NCI-H1694 (cell line): ENCODE data around the gene LHX6.

Experiments
- DNase-seq: peaks from one replicate; lab custom pipeline; 2025; lab: John Stamatoyannopoulos, UW

LHX6 gene

GRCh38 chr9:122234022-122234748 lies 5.4 kb upstream of the LHX6 start:
- no peak for DNase-seq

- no peak for DNase-seq
Measured at GRCh38 chr9:122232796-122233306, 4.1 kb upstream of the LHX6 start.

DNA sequence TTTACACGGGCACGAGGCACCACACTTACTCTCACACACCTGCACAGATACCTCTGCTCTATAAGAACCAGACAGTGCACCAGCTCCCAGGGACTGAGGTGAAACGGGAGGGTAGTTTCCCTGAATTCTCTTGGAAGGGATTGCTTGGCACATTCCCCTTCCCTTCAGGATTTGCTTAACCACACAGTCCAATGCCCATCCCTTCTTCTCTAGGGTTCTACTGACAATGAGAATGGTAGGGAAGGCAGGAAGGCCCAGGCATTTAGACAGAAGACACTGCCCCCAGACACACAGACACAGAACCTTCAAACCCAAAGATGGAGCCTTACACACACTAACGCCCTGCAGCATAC lies 704 bp upstream of the LHX6 start:
- no peak for DNase-seq

DNA sequence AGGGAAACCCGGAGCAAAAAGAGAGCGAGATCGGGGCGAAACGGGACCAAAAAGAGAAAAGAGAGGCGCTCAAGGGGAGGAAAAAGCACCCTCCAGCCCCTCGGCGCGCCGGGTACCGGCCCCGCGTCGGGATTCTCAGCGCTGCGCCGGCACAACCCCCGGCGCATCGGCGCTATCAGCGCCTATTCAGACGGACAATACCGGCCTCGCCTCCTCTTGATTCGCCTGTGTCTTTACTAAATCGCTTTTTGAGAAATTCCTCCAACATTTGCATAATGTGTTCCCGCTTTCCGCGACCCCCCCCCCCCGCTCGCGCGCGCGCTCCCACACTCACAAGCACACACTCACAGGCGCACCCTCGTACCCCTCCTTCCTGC lies 578 bp downstream of the LHX6 start:
- DNase-seq: no peak

DNA sequence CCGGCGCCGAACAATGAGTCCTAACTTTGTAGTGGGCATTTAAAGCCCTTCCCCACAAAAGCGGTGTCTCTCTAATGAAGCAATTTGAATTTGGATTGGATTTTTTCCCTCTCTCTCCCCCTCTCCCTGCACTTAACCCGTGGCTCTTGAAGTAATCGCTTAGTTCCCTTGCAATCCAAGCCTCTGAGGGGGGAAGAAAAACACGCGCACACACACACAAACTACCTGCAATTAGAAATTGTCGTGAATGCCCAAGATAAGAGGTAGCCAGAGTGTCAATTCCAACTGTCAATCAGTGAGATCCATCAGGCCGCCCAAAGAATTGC lies 1.2 kb downstream of the LHX6 start:
- no peak for DNase-seq

GRCh38 chr9:122226758-122227574 lies 1.8 kb downstream of the LHX6 start:
- DNase-seq: no peak

- DNase-seq: no peak
Measured at GRCh38 chr9:122226142-122226757, 2.5 kb downstream of the LHX6 start.

GRCh38 chr9:122225312-122226141 lies 3.2 kb downstream of the LHX6 start:
- DNase-seq: no peak

DNA sequence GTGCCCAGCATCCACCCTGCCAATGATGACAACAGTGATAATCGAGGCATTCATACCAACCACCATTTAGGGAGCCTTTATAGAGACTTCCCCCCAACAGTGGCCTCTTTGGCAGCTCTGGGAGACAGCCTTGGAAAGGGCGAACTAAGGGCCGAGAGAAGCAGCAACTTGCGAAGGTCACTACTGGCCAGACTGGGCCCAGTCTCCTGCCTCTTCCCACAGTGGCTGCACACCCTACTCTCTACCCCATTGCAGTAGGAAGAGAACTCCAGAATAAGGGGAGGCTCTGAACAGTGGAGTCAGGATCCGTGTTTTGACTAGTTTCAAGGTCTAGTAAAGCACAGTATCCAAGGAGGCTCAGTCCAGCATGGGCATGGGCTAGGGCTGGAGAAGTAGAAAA lies 5.3 kb downstream of the LHX6 start:
- DNase-seq: no peak

DNA sequence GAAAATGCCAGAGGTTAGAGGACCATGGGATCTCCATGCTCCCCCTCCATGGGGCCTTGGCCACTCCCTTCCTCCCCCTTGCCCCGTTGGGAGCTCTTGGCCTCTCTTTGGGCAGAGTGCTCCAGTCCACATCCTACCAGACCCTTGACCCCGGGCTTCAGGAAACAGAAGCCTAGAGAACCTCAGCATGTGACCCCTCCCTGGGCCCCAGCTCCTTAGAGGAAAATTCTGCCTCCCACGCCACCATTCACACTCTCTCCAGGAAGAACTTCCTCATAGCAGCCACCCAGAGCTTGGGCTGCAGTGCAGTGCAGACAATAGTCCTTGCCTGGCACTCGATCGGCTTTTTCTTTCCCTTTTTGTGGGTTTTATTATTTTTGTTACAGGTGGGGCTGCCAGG lies 6.0 kb downstream of the LHX6 start:
- DNase-seq: no peak

DNA sequence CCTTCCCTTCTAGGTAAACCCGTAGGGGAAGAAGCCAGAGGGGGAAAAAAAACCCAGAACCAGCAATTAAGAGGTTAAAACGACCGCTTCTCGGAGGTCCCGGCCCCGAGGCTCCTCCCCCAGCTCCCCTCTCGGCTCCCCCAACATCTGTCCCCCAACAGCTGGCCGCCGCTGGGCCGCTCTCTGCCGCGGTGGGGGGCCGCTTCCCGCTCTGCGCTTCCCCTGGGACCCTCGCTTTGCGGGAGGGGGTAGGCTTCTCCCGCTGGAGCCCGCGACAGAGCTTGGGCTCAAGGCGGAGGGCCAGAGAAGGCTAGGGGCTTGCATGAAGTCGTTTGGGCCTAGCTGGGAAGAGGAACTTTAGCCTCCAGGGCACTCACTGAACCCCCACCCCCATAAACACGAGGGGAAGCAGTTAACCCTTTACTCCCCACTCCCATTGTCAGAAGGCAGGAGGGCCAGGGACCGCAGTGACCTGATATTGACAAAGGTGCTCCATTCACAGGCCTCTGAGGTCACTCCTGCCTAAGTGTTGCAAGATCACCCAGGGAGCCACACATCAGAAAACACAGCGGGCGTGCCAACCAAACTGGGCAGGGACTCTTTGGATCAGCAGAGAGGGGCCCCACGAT lies 7.5 kb downstream of the LHX6 start:
- DNase-seq: no peak

DNA sequence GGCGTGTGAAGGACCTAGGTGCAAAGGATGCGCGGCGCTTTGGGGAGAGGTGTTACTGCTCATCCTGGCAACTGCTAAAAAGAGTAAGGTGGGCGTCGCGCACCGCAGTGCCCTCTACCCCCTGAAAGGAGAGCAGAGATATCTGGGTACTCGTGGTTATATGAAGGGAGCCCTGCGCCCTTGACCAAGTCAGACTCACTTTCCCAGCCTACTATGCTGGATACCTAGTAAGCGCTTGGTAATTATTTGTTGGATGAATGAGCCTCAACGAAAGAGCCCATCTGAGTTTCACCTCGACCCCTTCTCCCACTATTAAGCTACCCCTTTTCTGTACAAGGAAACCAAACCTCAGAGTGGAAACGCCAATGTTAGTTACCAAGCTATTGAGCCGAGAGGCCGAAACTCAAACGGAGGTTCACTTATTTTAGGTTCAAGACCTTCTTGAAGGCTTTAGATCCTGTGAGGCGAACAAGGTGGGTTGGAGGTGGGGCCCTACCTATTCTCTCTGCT lies 8.0 kb downstream of the LHX6 start:
- DNase-seq: no peak

DNA sequence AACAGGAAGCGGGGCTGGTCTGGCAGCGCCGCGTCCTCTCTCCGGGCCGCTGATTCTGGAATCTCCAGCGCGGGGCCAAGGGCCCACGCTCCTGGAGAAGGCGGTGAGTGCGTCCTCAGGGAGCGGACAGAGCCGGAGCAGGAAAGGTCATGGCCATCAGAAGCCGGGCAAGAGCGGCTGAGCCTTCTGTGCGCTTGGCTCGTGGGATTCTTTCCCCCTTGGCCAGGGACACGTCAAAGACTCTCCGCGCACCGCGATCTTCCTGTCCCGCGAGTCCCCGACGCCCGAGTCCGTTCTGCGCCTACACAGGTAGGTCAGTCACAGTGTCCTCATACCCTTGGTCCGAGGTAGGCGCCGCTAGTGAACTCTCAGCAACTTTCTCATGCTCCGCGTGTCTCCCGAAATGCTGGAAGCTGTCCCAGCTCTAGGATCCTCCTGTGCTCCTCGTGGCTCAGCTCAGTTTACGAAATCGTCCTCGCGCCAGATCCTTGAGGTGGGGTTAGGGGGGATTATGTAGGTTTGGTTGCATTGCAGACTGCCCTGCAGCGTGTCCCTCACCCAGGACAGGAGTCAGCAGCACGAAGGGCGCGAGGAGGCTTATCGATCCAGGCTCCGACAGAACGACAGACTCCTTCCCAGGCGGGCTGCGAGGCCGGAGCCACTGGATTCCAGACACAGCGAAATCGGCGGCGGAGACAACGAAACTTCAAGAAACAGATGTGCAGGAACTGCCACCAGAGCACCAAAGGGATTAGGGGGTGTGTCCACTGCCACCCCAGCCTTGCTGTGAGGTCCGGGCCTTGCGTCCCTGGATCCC lies 8.7 kb downstream of the LHX6 start:
- no peak for DNase-seq

DNA sequence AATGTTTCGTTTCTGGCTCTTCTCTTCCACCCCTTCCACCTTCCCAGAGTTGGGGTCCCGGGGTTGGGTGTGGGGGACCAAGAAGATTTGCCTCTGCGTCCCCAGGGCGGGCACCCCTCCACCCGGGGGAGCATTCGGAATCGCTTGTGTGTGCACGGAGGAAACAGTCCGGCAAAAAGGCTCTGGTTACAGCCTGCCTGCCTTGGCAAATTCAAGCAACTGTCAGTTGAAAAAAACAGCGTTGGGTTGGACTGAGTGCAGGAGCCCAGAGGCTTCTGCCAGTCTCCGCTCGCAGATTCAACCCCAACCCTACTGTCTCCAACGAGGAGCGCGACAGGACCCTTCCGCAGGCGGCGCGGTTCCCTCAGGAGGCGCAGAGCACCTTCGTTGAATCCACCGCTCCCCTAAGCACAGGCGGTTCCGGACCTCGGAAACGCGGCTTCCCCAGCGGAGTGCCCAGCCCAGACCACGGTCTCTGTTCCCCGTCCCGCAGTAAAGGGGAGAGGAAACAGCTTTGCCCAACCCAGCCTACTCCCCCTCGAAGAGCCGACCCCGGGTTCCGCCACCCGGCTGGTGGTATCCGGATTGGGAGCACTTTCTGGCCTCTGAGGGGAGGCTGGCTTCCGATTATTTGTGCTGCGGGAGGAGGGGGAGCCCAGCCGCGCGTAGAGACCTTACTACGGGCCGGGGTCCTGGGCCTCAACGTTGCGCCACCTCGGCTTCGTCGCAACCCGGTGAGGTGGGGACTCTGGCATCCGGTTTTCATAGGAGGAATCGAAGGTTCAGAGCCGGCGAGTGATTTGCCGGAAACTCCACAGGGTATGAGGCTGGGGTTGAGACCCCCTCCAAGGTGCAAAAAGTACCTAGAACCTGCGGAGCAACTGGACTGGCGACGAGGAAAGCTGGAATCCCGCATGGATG lies 9.6 kb downstream of the LHX6 start:
- no peak for DNase-seq

DNA sequence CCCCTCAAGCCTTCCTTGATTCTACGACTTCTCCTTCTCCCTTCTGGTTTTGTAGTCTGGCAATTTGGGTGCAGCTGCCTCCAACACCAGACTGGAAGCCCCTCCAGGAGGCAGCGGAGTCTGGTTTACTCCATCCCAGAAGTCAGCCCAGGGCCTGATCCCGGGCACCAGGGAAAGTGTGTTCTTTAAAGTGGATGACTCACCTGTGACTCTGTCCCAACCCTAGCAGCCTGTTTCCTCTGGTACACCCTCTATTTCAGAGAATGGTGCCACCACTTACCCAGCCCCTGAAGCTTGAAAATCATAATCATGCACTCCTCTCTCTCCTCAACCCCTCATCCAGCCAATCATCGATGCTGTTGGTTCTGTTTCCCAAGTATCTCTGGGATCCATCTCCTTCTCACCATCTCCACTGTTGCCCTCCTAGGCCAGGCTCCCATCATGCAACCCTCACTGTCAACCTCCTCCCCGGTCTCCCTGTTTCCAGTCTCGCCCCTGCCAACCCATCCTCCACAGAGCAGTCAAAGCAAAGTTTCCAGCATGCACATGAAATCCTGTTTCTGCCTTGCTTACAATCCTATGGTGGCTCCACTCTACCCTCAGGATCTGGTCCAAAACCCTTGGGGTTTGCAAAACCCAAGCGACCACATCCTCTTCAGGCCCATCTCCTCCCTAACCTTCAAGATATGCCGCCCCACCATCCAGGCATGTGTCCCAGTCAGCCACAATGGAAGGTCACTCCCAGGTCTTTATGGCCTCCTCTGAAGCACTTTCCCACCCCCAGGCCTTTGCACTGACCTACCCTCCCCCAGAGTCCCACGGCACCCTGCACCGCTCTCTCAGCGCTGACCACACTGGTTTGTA lies 10.5 kb downstream of the LHX6 start:
- DNase-seq: no peak

- DNase-seq: no peak
Measured at GRCh38 chr9:122217640-122218039, 11.1 kb downstream of the LHX6 start.

DNA sequence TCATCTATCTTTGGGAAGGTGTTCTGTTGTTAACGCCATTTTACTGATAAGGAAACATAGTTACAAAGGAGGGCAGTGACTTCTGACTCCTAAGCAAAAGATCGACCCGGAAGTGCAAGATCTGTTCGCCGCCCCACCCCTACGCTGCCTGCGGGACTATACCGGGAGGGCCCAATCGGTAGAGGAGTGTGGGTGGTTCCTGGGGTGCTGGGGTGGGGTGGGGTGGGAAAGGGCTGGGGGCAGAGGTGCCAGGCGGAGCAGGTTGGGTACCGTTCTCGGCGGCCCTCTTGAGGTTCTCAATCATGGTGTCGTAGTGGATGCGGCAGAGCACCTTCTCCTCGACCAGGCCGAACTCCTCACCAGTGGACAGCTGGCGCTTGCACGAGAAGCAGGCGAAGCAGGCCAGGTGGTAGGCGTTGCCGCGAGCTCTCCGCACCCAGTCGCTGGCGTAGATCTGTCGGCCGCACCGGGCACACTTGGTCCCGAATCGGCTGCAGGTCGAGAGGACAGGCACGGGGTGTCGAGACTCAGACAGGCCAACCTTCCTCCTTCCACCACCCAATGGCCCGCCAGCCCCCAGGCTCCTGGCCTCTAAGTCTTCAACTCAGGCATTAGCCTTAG lies 11.8 kb downstream of the LHX6 start:
- no peak for DNase-seq

- DNase-seq: no peak
Measured at GRCh38 chr9:122216138-122216797, 12.5 kb downstream of the LHX6 start.
